ENCODE data around the gene GRIK3. TPM values are rescaled to one million over a fixed set of nuclear protein-coding genes. Genes with fewer than 3 reads are reported as not detected.
"Not testable (repeated sequence)": the region's sequence is repeated elsewhere in the genome, so short reads cannot be mapped to it uniquely, and the experiment has no call there.

The GRIK3 gene
- total and polyA plus RNA-seq, 2 of the 8 experiments (the other 6 are each of a cell fraction or from before 2014, with no cell fraction given): 2.1 to 3.4 TPM

DNA sequence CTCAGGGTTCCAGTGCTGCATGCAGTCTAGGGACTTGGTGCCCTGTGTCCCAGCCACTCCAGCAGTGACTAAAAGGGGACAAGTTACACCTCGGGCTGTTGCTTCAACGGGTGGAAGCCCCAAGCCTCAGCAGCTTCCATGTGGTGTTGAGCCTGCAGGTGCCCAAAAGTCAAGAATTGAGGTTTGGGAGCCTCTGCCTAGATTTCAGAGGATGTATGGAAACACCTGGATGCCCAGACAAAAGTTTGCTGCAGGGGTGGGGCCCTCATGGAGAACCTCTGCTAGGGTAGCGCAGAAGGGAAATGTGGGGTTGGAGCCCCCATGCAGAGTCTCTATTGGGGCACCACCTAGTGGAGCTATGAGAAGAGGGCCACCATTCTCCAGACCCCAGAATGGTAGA, 117.8 kb downstream of the GRIK3 start:
- H3K27ac ChIP-seq (ENCODE audit: low read depth, low read length); H3K56ac ChIP-seq (replicated peaks; ENCODE audit: insufficient read length, low read depth, low read length); H4K20me1 ChIP-seq (replicated peaks in 1 of 2; ENCODE audit: control insufficient read depth in 1 of 2, insufficient read depth in 2 of 2, low read length in 2 of 2); H2BK5ac ChIP-seq (ENCODE audit: low read depth, low read length); H2BK120ac ChIP-seq (replicated peaks; ENCODE audit: low read depth, low read length); FAIRE-seq; H3K9ac ChIP-seq (replicated peaks in 1 of 4; ENCODE audit: extremely low read depth in 1 of 4, low read depth in 3 of 4, low read length in 3 of 4); H3K4ac ChIP-seq (replicated peaks; ENCODE audit: insufficient read length, low read depth, low read length); H2BK20ac ChIP-seq (ENCODE audit: low read length); H3K4me1 ChIP-seq (replicated peaks in 1 of 4; ENCODE audit: control insufficient read depth in 3 of 4, insufficient read depth in 4 of 4, low read length in 3 of 4); H2AK5ac ChIP-seq (ENCODE audit: low read depth, low read length); H2AFZ ChIP-seq (ENCODE audit: low read length); H3K23ac ChIP-seq (ENCODE audit: insufficient read length); H2BK12ac ChIP-seq (ENCODE audit: low read depth, low read length); H3K14ac ChIP-seq (ENCODE audit: insufficient read length); H3K79me2 ChIP-seq (ENCODE audit: control insufficient read depth in 1 of 2, insufficient read depth in 2 of 2, low read length in 2 of 2); H3K18ac ChIP-seq (ENCODE audit: extremely low read depth, low read length); H3K4me2 ChIP-seq (ENCODE audit: insufficient read depth in 1 of 2, low read depth in 2 of 2, low read length in 2 of 2); POLR2A ChIA-PET (ENCODE audit: partially characterized antibody); H4K8ac ChIP-seq (ENCODE audit: extremely low read depth, insufficient read depth, low read length); H4K5ac ChIP-seq (ENCODE audit: insufficient read length, low read depth, low read length); DNase-seq (ENCODE audit: low read depth in 1 of 2, low spot score in 2 of 2); H3K4me3 ChIP-seq (ENCODE audit: extremely low read depth in 1 of 4, insufficient read depth in 2 of 4, low read depth in 3 of 4, low read length in 4 of 4); H3K23me2 ChIP-seq (ENCODE audit: low read depth, low read length); H3K27me3 ChIP-seq (replicated peaks in 1 of 4; ENCODE audit: control insufficient read depth in 3 of 4, extremely low read depth in 1 of 4, insufficient read depth in 3 of 4, low read length in 3 of 4); H2BK15ac ChIP-seq (ENCODE audit: low read length); H3K36me3 ChIP-seq (ENCODE audit: control insufficient read depth in 2 of 4, insufficient read depth in 4 of 4, low read length in 3 of 4); H3K79me1 ChIP-seq (ENCODE audit: low read depth, low read length); H4K91ac ChIP-seq (replicated peaks; ENCODE audit: insufficient read length, low read length): not testable (repeated sequence)
- CTCF ChIA-PET (ENCODE audit: partially characterized antibody): interaction anchor here (0.6 to 2.1 kb wide), 5 partner anchors 14 to 341 kb away, joined by 3 to 7 read pairs (median 3); no protein-coding TSS in a partner anchor
- peak in 1 of 2 experiments; percentile 11; a peak in 1 of 4 replicates for TF ChIP-seq RAD21 (IDR thresholded peaks at IDR 0.05 in 1 of 2, conservative IDR thresholded peaks at IDR 0.05 in 1 of 2; ENCODE audit: low read depth in 2 of 2, low read length in 2 of 2)
- 100% methylated on average over 3 of the region's 3 CpGs; no CpG with 5 or more reads in 1 of the 2 experiments for WGBS, 2 experiments (ENCODE audit: extremely low coverage in 1 of 2, insufficient coverage in 1 of 2, insufficient read length in 1 of 2, insufficient replicate concordance in 2 of 2, low coverage in 1 of 2, low lambda C conversion rate in 2 of 2, missing lambda C conversion rate in 1 of 2)
- H3K9me3 ChIP-seq (ENCODE audit: insufficient read depth in 2 of 2, low read depth in 1 of 2, low read length in 1 of 2): peaks cover 10 to 13% of the 10 kb centered on the region in 2 experiments
